ENCODE data around the gene MAGI1. TPM values are rescaled to one million over a fixed set of nuclear protein-coding genes. Genes with fewer than 3 reads are reported as not detected.

The MAGI1 gene
- polyA plus RNA-seq, 1 of the 3 experiments (the other 2 are of a cell fraction) = 10.3 TPM

DNA sequence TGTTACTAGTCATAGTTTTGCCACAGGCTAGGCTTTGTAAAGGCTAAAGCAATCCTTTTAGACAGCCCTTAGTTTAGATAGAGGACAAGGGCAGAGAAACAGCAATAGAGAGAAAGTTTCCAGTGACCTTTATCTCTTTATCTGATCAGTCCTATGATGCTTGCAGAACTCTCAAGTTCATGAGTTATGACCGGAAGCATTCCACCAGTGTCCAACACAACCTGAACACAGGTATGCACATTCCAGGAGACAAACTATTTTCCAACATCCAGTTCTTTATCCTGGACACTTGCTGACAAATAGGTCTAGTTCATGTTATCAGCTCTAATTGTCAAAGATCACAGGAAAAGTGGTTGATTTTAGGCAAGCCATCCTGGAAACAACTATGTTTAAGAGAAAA lies 422.2 kb downstream of the MAGI1 start:
- Histone ChIP-seq H3K36me3 (replicated peaks in 1 of 2; ENCODE audit: control insufficient read depth in 1 of 2, insufficient read depth in 2 of 2, low read length in 1 of 2) (no peaks in the 10 kb centered on the region), H3K9ac (no peak overlapping the region), H3K4me1 (ENCODE audit: control insufficient read depth in 1 of 2, insufficient read depth in 2 of 2, low read depth in 1 of 2, low read length in 1 of 2) (peaks cover 0 to 9% of the 10 kb centered on the region in 2 experiments; a peak in 2 of 4 replicates), H3K27me3 (ENCODE audit: insufficient read depth) (no peaks in the 10 kb centered on the region), H2AFZ (ENCODE audit: low read depth) (no peak overlapping the region), H3K27ac (ENCODE audit: low read depth in 2 of 2, low read length in 1 of 2) (no peak overlapping the region), H3K9me2 (no peaks in the 10 kb centered on the region), H3K4me3 (ENCODE audit: low read depth in 2 of 2, low read length in 1 of 2) (no peak overlapping the region), H3K4me2 (no peak overlapping the region), H3K9me3 (no peaks in the 10 kb centered on the region), H3K79me2 (ENCODE audit: insufficient read depth) (peaks cover 4% of the 10 kb centered on the region; the same call in 1 of the 2 replicates), H3F3A (replicated peaks; ENCODE audit: insufficient read depth) (no peaks in the 10 kb centered on the region), H4K20me1 (ENCODE audit: insufficient read depth) (peaks cover 2% of the 10 kb centered on the region; the same call in 1 of the 2 replicates)
- CTCF ChIA-PET = no interaction called here
- WGBS (ENCODE audit: low lambda C conversion rate) = 100% methylated on average over 1 of the region's 1 CpG
- POLR2A ChIA-PET = no interaction called here
- no peak for DNase-seq
- TF ChIP-seq ELF1 (IDR thresholded peaks at IDR 0.05) = no peak
- no peak for TF ChIP-seq SIN3A (IDR thresholded peaks at IDR 0.05; ENCODE audit: borderline replicate concordance, low read depth, low read length)
- TF ChIP-seq CHD2 (IDR thresholded peaks at IDR 0.05; ENCODE audit: low read length, partially characterized antibody) = no peak
- TF ChIP-seq, protein P1, sequence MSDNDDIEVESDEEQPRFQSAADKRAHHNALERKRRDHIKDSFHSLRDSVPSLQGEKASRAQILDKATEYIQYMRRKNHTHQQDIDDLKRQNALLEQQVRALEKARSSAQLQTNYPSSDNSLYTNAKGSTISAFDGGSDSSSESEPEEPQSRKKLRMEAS (IDR thresholded peaks at IDR 0.05; ENCODE audit: low read depth) = no peak
- TF ChIP-seq RCOR1 (IDR thresholded peaks at IDR 0.05; ENCODE audit: low read length) = no peak
- TF ChIP-seq, protein P2, sequence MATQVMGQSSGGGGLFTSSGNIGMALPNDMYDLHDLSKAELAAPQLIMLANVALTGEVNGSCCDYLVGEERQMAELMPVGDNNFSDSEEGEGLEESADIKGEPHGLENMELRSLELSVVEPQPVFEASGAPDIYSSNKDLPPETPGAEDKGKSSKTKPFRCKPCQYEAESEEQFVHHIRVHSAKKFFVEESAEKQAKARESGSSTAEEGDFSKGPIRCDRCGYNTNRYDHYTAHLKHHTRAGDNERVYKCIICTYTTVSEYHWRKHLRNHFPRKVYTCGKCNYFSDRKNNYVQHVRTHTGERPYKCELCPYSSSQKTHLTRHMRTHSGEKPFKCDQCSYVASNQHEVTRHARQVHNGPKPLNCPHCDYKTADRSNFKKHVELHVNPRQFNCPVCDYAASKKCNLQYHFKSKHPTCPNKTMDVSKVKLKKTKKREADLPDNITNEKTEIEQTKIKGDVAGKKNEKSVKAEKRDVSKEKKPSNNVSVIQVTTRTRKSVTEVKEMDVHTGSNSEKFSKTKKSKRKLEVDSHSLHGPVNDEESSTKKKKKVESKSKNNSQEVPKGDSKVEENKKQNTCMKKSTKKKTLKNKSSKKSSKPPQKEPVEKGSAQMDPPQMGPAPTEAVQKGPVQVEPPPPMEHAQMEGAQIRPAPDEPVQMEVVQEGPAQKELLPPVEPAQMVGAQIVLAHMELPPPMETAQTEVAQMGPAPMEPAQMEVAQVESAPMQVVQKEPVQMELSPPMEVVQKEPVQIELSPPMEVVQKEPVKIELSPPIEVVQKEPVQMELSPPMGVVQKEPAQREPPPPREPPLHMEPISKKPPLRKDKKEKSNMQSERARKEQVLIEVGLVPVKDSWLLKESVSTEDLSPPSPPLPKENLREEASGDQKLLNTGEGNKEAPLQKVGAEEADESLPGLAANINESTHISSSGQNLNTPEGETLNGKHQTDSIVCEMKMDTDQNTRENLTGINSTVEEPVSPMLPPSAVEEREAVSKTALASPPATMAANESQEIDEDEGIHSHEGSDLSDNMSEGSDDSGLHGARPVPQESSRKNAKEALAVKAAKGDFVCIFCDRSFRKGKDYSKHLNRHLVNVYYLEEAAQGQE (IDR thresholded peaks at IDR 0.05; ENCODE audit: low read depth, low read length) = no peak

DNA sequence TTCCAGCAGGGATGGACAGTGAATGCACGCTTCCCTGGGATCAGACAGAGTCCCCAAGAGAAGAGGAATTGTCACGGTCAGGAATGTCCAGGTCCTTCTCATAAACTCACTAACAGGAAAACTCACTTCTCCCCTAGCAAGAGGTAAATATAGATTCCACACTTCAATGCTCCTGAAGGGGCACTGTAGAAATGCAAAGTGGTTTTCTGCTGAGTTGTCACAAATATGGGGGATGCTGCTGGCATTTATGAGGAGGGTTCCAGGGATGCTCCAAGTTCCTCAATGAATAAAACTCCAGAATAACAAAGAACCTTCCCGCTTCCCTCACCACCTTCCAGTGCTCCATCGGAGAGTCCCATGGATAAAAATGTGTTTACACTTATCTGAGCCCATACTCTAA lies 423.4 kb downstream of the MAGI1 start:
- Histone ChIP-seq H4K20me1 (ENCODE audit: insufficient read depth) (peaks cover 2% of the 10 kb centered on the region; the same call in 1 of the 2 replicates), H3K9me2 (no peaks in the 10 kb centered on the region), H2AFZ (ENCODE audit: low read depth) (no peak overlapping the region), H3F3A (replicated peaks; ENCODE audit: insufficient read depth) (no peaks in the 10 kb centered on the region), H3K4me3 (ENCODE audit: low read depth in 2 of 2, low read length in 1 of 2) (no peak overlapping the region), H3K79me2 (ENCODE audit: insufficient read depth) (peaks cover 4% of the 10 kb centered on the region; the same call in 1 of the 2 replicates), H3K36me3 (replicated peaks in 1 of 2; ENCODE audit: control insufficient read depth in 1 of 2, insufficient read depth in 2 of 2, low read length in 1 of 2) (no peaks in the 10 kb centered on the region), H3K4me2 (no peak overlapping the region), H3K27me3 (ENCODE audit: insufficient read depth) (no peaks in the 10 kb centered on the region), H3K9ac (no peak overlapping the region), H3K9me3 (no peaks in the 10 kb centered on the region), H3K4me1 (ENCODE audit: control insufficient read depth in 1 of 2, insufficient read depth in 2 of 2, low read depth in 1 of 2, low read length in 1 of 2) (peaks cover 0 to 8% of the 10 kb centered on the region in 2 experiments; a peak in 2 of 4 replicates), H3K27ac (ENCODE audit: low read depth in 2 of 2, low read length in 1 of 2) (no peak overlapping the region)
- DNase-seq = no peak
- TF ChIP-seq EZH2phosphoT487 (IDR thresholded peaks at IDR 0.05; ENCODE audit: borderline replicate concordance, low read depth) (no peak), NFIC (IDR thresholded peaks at IDR 0.05; ENCODE audit: borderline replicate concordance) (no peak), FOSL2 (IDR thresholded peaks at IDR 0.05; ENCODE audit: borderline replicate concordance, low read depth) (no peak), GATA2 (CRISPR knock-in tag; IDR thresholded peaks at IDR 0.05) (no peak), CHD2 (IDR thresholded peaks at IDR 0.05; ENCODE audit: low read length, partially characterized antibody) (no peak)
- TF ChIP-seq, protein P3, sequence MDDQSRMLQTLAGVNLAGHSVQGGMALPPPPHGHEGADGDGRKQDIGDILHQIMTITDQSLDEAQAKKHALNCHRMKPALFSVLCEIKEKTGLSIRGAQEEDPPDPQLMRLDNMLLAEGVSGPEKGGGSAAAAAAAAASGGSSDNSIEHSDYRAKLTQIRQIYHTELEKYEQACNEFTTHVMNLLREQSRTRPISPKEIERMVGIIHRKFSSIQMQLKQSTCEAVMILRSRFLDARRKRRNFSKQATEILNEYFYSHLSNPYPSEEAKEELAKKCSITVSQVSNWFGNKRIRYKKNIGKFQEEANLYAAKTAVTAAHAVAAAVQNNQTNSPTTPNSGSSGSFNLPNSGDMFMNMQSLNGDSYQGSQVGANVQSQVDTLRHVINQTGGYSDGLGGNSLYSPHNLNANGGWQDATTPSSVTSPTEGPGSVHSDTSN (IDR thresholded peaks at IDR 0.05) = no peak
- TF ChIP-seq, protein P1 (IDR thresholded peaks at IDR 0.05; ENCODE audit: low read depth) = no peak
- ChIA-PET POLR2A (no interaction called here), CTCF (no interaction called here)
- 96% methylated on average over 4 of the region's 4 CpGs for WGBS (ENCODE audit: low lambda C conversion rate)

All from SK-N-SH (cell line).